HG03095 (cell line): ENCODE results near the gene LTBP1.

Source experiments
- ATAC-seq: cut with Tn5 transposase; IDR thresholded peaks from one replicate; pipeline ENCODE4 v1.9.1; 2021; ENCODE audit warnings: moderate library complexity; ENCODE audit not compliant: unreplicated experiment

LTBP1 gene

GRCh38 chr2:33287507-33288005, 340.8 kb downstream of the LTBP1 start:
- ATAC-seq = no peak

GRCh38 chr2:33288011-33288410, 341.3 kb downstream of the LTBP1 start:
- no peak for ATAC-seq

GRCh38 chr2:33289961-33290360, 343.2 kb downstream of the LTBP1 start:
- ATAC-seq = no peak

GRCh38 chr2:33291278-33292013, 344.7 kb downstream of the LTBP1 start:
- no peak for ATAC-seq

GRCh38 chr2:33292063-33292462, 345.3 kb downstream of the LTBP1 start:
- no peak for ATAC-seq

GRCh38 chr2:33292981-33293595, 346.3 kb downstream of the LTBP1 start:
- no peak for ATAC-seq

GRCh38 chr2:33298233-33298632, 351.5 kb downstream of the LTBP1 start:
- ATAC-seq = no peak

GRCh38 chr2:33301355-33301754, 354.6 kb downstream of the LTBP1 start:
- ATAC-seq = no peak

GRCh38 chr2:33302348-33302747, 355.6 kb downstream of the LTBP1 start:
- ATAC-seq = no peak

GRCh38 chr2:33304032-33304864, 357.5 kb downstream of the LTBP1 start:
- ATAC-seq = no peak

GRCh38 chr2:33307659-33308270, 361.0 kb downstream of the LTBP1 start:
- ATAC-seq = no peak

GRCh38 chr2:33312355-33312754, 365.6 kb downstream of the LTBP1 start:
- ATAC-seq = no peak

GRCh38 chr2:33313039-33313438, 366.3 kb downstream of the LTBP1 start:
- ATAC-seq = no peak

- no peak for ATAC-seq
Measured at GRCh38 chr2:33314541-33314940, 367.8 kb downstream of the LTBP1 start.

GRCh38 chr2:33316328-33316727, 369.6 kb downstream of the LTBP1 start:
- no peak for ATAC-seq

- ATAC-seq = no peak
Measured at GRCh38 chr2:33317369-33318007, 370.7 kb downstream of the LTBP1 start.

- no peak for ATAC-seq
Measured at GRCh38 chr2:33318456-33318855, 371.7 kb downstream of the LTBP1 start.

- ATAC-seq = no peak
Measured at GRCh38 chr2:33320573-33320972, 373.8 kb downstream of the LTBP1 start.

- ATAC-seq = no peak
Measured at GRCh38 chr2:33321236-33321771, 374.6 kb downstream of the LTBP1 start.

- no peak for ATAC-seq
Measured at GRCh38 chr2:33321876-33322483, 375.2 kb downstream of the LTBP1 start.
